IPS-20b (cell line): ENCODE data around the gene PEPD.
"Not testable (repeated sequence)": the region's sequence is repeated elsewhere in the genome, so short reads cannot be mapped to it uniquely, and the experiment has no call there.

Experiments used
- H3K27ac ChIP-seq: one replicate; pipeline ENCODE4 v1.5.1; 2013; ENCODE audit warnings: low read length
- H3K27me3 ChIP-seq: 2 replicates; pipeline ENCODE4 v1.6.1; 2013; ENCODE audit warnings: mild to moderate bottlenecking, low read length, inconsistent platforms; ENCODE audit not compliant: insufficient read depth
- H3K36me3 ChIP-seq: 2 replicates; pipeline ENCODE4 v1.6.1; 2013; ENCODE audit warnings: low read depth, mild to moderate bottlenecking, inconsistent platforms, low read length, moderate library complexity; ENCODE audit not compliant: insufficient read depth
- H3K4me1 ChIP-seq: 2 replicates; pipeline ENCODE4 v1.6.1; 2013; ENCODE audit warnings: mild to moderate bottlenecking, control low read depth, inconsistent platforms, low read length, moderate library complexity; ENCODE audit not compliant: insufficient read depth
- H3K4me3 ChIP-seq: 2 replicates; pipeline ENCODE4 v1.5.1; 2013; ENCODE audit warnings: mild to moderate bottlenecking, low read length, inconsistent platforms
- H3K9ac ChIP-seq: 2 replicates; pipeline ENCODE4 v1.6.1; 2013; ENCODE audit warnings: low read depth, mild to moderate bottlenecking, inconsistent platforms, low read length, moderate library complexity
- H3K9me3 ChIP-seq: 2 replicates; pipeline ENCODE4 v1.6.1; 2013; ENCODE audit warnings: mild to moderate bottlenecking, low read depth, low read length, inconsistent platforms; ENCODE audit not compliant: insufficient read depth

PEPD gene

GRCh38 chr19:33484226-33484774 is 37.3 kb downstream of the PEPD start:
- Histone ChIP-seq H3K9me3 (no peaks in the 10 kb centered on the region), H3K4me3 (no peak overlapping the region), H3K27ac (no peak overlapping the region), H3K36me3 (peaks cover 15% of the 10 kb centered on the region; the same call in 1 of the 2 replicates), H3K4me1 (no peaks in the 10 kb centered on the region), H3K9ac (no peak overlapping the region), H3K27me3 (no peaks in the 10 kb centered on the region)

- no peaks in the 10 kb centered on the region for H3K27me3 ChIP-seq
- no peaks in the 10 kb centered on the region for H3K9me3 ChIP-seq
- no peak overlapping the region for H3K27ac ChIP-seq
- H3K4me3 ChIP-seq, result no peak overlapping the region
- H3K4me1 ChIP-seq, result no peaks in the 10 kb centered on the region
- no peak overlapping the region for H3K9ac ChIP-seq
- H3K36me3 ChIP-seq, result peaks cover 23% of the 10 kb centered on the region; the same call in 1 of the 2 replicates
Observed at GRCh38 chr19:33482476-33482875, 39.1 kb downstream of the PEPD start.

DNA sequence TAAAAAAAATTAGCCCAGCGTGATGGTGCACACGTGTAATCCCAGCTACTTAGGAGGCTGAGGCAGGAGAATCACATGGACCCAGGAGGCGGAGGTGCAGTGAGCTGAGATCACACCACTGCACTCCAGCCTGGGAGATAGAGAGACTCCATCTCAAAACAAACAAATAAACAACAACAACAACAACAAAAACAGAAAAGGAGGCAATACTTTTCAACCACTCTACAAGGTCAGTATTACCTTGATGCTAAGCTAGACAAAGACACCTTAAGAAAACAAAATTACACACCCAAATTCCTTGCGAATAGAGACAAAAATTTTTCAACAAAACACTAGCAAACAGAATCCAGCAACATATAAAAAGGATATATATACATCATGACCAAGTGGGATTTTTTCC is 39.7 kb downstream of the PEPD start:
- no peak overlapping the region for H3K9ac ChIP-seq
- H3K27me3 ChIP-seq, result no peaks in the 10 kb centered on the region
- H3K27ac ChIP-seq, result no peak overlapping the region
- no peaks in the 10 kb centered on the region for H3K9me3 ChIP-seq
- peaks cover 29% of the 10 kb centered on the region; the same call in 1 of the 2 replicates for H3K36me3 ChIP-seq
- H3K4me1 ChIP-seq, result no peaks in the 10 kb centered on the region
- no peak overlapping the region for H3K4me3 ChIP-seq

DNA sequence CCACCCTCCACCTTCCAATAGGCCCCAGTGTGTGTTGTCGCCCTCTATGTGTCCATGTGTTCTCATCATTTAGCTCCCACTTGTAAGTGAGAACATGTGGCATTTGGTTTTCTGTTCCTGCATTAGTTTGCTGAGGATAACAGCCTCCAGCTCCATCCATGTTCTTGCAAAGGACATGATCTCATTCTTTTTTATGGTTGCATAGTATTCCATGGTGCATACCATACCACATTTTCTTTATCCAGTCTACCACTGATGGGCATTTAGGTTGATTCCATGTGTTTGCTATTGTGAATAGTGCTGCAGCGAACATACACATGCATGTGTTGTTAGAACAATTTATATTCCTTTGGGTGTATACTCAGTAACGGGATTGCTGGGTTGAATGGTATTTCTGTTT is 42.0 kb downstream of the PEPD start:
- not testable (repeated sequence) for H3K9me3 ChIP-seq, H3K9ac ChIP-seq, H3K4me1 ChIP-seq, H3K27me3 ChIP-seq, H3K27ac ChIP-seq, H3K4me3 ChIP-seq
- H3K36me3 ChIP-seq, result peaks cover 32% of the 10 kb centered on the region; the same call in 1 of the 2 replicates

- Histone ChIP-seq H3K27me3 (no peaks in the 10 kb centered on the region), H3K4me3 (no peak overlapping the region), H3K27ac (no peak overlapping the region), H3K4me1 (no peaks in the 10 kb centered on the region), H3K9me3 (no peaks in the 10 kb centered on the region), H3K9ac (no peak overlapping the region), H3K36me3 (peaks cover 32% of the 10 kb centered on the region; the same call in 1 of the 2 replicates)
Observed at GRCh38 chr19:33477781-33478180, 43.8 kb downstream of the PEPD start.

GRCh38 chr19:33476151-33476707 is 45.4 kb downstream of the PEPD start:
- no peak overlapping the region for H3K27ac ChIP-seq

GRCh38 chr19:33473653-33474305 is 47.8 kb downstream of the PEPD start:
- H3K9me3 ChIP-seq, result no peaks in the 10 kb centered on the region
- no peak overlapping the region for H3K4me3 ChIP-seq
- no peak overlapping the region for H3K27ac ChIP-seq
- H3K27me3 ChIP-seq, result no peaks in the 10 kb centered on the region
- no peak overlapping the region for H3K9ac ChIP-seq
- H3K4me1 ChIP-seq, result no peaks in the 10 kb centered on the region
- peaks cover 21% of the 10 kb centered on the region; the same call in 1 of the 2 replicates for H3K36me3 ChIP-seq

More at GRCh38 chr19:33476151-33476707, 45.4 kb downstream of the PEPD start:
- Histone ChIP-seq H3K4me3 (no peak overlapping the region), H3K36me3 (peaks cover 32% of the 10 kb centered on the region; the same call in 1 of the 2 replicates), H3K27me3 (no peaks in the 10 kb centered on the region), H3K9me3 (no peaks in the 10 kb centered on the region), H3K9ac (no peak overlapping the region), H3K4me1 (no peaks in the 10 kb centered on the region)

- Histone ChIP-seq H3K4me1 (no peaks in the 10 kb centered on the region), H3K27me3 (no peaks in the 10 kb centered on the region), H3K27ac (no peak overlapping the region), H3K36me3 (peaks cover 18% of the 10 kb centered on the region; the same call in 1 of the 2 replicates), H3K9ac (no peak overlapping the region), H3K9me3 (no peaks in the 10 kb centered on the region), H3K4me3 (no peak overlapping the region)
Observed at GRCh38 chr19:33472691-33473652, 48.6 kb downstream of the PEPD start.

DNA sequence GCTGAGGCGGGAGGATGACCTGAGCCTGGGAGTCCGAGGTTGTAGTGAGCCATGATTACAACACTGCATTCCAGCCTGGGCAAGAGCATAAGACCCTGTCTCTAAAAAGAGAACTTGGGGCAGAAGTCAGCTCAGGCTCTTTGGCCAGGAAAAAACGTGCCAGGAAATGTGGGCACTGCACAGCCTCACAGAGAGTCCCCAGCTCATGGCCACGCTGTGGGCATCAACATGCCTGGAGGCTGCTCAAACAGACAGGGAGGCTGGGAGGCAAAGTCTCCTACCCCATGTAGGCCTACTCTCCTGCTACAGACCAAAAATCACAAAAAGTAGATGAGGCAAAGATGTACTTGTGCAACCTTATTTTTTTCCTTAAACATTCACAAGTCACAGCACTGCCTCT is 49.4 kb downstream of the PEPD start:
- Histone ChIP-seq H3K36me3 (peaks cover 11% of the 10 kb centered on the region; the same call in 1 of the 2 replicates), H3K4me3 (no peak overlapping the region), H3K9me3 (no peaks in the 10 kb centered on the region), H3K27me3 (no peaks in the 10 kb centered on the region), H3K9ac (no peak overlapping the region), H3K4me1 (no peaks in the 10 kb centered on the region), H3K27ac (no peak overlapping the region)

DNA sequence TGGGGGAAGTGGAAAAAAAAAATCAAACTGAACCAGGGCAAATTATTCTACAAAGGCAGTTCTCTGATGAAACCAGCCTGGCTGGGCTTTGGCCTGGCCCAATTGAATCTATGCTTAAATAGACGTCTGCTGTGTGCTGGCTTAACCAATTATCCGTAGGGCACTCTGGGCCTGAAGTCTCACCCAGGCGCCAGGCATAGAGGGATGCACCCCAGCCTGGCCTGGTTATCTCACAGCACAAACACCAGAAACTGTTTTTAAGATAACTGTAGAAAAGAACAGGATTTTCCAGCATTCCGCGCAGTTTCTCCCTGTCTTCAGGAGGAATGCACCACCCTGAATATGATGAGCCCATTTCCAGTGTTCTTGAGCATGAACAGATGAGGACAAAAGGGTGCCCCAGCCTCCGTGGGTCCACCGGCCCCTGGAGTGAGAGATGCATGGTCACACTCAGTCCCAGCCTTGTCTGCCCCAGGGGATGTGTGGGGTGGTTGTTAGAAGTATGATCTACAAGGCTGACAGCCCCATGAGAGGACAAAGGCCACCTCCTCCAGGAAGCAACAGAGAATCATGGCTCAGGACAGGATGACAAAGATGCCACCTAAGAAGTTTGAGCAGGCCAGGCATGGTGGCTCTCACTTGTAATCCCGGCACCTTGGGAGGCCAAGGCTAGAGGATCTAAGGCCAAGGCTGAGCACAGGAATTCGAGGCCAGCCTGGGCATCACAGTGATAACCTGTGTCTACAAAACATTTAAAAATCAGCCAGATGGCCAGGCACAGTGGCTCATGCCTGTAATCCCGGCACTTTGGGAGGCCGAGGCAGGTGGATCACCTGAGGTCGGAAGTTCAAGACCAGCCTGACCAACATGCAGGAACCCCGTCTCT is 50.2 kb downstream of the PEPD start:
- Histone ChIP-seq H3K4me3 (no peak overlapping the region), H3K27me3 (no peaks in the 10 kb centered on the region), H3K27ac (no peak overlapping the region), H3K9ac (no peak overlapping the region), H3K9me3 (no peaks in the 10 kb centered on the region), H3K36me3 (peaks cover 7% of the 10 kb centered on the region; the same call in 1 of the 2 replicates), H3K4me1 (no peaks in the 10 kb centered on the region)

- Histone ChIP-seq H3K4me1 (no peaks in the 10 kb centered on the region), H3K27me3 (no peaks in the 10 kb centered on the region), H3K27ac (no peak overlapping the region), H3K9ac (no peak overlapping the region), H3K4me3 (no peak overlapping the region), H3K9me3 (no peaks in the 10 kb centered on the region), H3K36me3 (peaks cover 7% of the 10 kb centered on the region; the same call in 1 of the 2 replicates)
Observed at GRCh38 chr19:33470686-33471085, 50.9 kb downstream of the PEPD start.
